K562 (cell line): ENCODE results near the gene LONRF2. TPM values are rescaled to one million over a fixed set of nuclear protein-coding genes. Genes with fewer than 3 reads are reported as not detected.

Source experiments
- ATF1 ChIP-seq, 2 experiments: fragments of 450-650 bp in 1 of 2; IDR thresholded peaks; 2 replicates each; pipeline ENCODE4 v1.6.1; 2016; ENCODE audit warnings: missing compliant biosample characterization in 1 of 2, missing genetic modification characterization in 1 of 2
- GABPB2 ChIP-seq: fragments of 250-450 bp; sonication (Bioruptor Pico); conservative IDR thresholded peaks from 2 replicates; pipeline ENCODE4 v1.5.1; 2021; ENCODE audit warnings: mild to moderate bottlenecking
- HDAC1 ChIP-seq, 2 experiments: fragments of 450-650 bp; IDR thresholded peaks; 2 replicates each; pipeline ENCODE4 v1.6.1; 2016 to 2017; ENCODE audit warnings: inconsistent platforms in 1 of 2, mild to moderate bottlenecking in 1 of 2, moderate library complexity in 1 of 2
- MGA ChIP-seq: fragments of 450-650 bp; IDR thresholded peaks from 2 replicates; pipeline ENCODE4 v1.6.1; 2016; ENCODE audit warnings: mild to moderate bottlenecking, moderate library complexity
- RCOR1 ChIP-seq, 2 experiments: IDR thresholded peaks; 2 replicates each; pipeline ENCODE4 v1.6.1; 2012; ENCODE audit warnings: low read depth in 2 of 2, low read length in 2 of 2, borderline replicate concordance in 1 of 2, improper control_type of control experiment in 1 of 2
- RUNX1 ChIP-seq: sonication (generic); IDR thresholded peaks from 2 replicates; pipeline ENCODE4 v1.6.1; 2016; ENCODE audit warnings: antibody characterized with exemption, low read depth
- ZNF212 ChIP-seq: fragments of 450-650 bp; formaldehyde crosslinking; IDR thresholded peaks from 2 replicates; pipeline ENCODE4 v1.4.0; 2020; ENCODE audit warnings: mild to moderate bottlenecking
- polyA plus RNA-seq, 8 experiments: library from polyadenylated mRNA; depleted of rRNA in 4 of 8; stranded (reverse) in 5 of 8; unstranded in 3 of 8; fragments of >200 nt; fragmentation: Nextera tagmentation in 2 of 8; fragmentation: Illumina TruSeq in 1 of 8; extraction: Ambion mirVana in 2 of 8; extraction: Trizol in 1 of 8; gene quantifications; 2 replicates each; pipeline versions ENCODE4 v1.2.1 to v1.2.3, GENCODE V29; 2011 to 2014; ENCODE audit warnings: inconsistent platforms in 1 of 8, missing spikeins in 1 of 8
- total RNA-seq, 7 experiments: library from RNA; depleted of rRNA in 6 of 7; stranded (reverse); fragments of >200 nt in 6 of 7; fragmentation: Illumina TruSeq in 2 of 7; extraction: Trizol in 2 of 7; gene quantifications; 2 replicates each; pipeline versions ENCODE4 v1.2.1 to v1.2.3, GENCODE V29; 2011 to 2021; ENCODE audit warnings: low replicate concordance in 1 of 7
- TF ChIP-seq, protein P1 (sequence below): fragments of 200-800 bp; sonication (Bioruptor generic); IDR thresholded peaks from 2 replicates; pipeline ENCODE4 v1.6.1; 2016; ENCODE audit warnings: missing genetic modification characterization, missing compliant biosample characterization

Gene LONRF2
- total and polyA plus RNA-seq, 9 of the 15 experiments (the other 6 are each of a cell fraction or from before 2014, with no cell fraction given) = 0.35 to 5.0 (median 2.7) TPM

DNA sequence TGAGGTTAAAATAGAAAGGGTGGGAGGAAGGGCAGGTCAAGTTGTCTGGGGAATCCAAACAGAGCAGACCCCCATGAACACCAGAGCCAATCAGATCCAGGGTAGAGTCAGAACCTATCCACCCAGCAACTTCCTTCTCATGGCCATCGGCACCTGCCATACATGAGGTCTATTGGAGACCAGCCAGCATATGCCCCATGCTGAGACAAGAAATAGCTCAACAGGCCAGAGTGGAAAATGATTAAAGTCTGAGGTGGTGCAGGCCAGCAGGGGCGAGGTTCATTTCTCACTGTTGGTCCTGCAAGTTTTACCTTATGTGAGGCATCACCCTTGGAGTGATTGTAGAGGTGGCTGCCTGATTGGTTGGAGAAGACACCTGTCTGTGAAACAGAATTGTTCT lies 89.2 kb downstream of the LONRF2 start (continued):
- TF ChIP-seq, protein P1, sequence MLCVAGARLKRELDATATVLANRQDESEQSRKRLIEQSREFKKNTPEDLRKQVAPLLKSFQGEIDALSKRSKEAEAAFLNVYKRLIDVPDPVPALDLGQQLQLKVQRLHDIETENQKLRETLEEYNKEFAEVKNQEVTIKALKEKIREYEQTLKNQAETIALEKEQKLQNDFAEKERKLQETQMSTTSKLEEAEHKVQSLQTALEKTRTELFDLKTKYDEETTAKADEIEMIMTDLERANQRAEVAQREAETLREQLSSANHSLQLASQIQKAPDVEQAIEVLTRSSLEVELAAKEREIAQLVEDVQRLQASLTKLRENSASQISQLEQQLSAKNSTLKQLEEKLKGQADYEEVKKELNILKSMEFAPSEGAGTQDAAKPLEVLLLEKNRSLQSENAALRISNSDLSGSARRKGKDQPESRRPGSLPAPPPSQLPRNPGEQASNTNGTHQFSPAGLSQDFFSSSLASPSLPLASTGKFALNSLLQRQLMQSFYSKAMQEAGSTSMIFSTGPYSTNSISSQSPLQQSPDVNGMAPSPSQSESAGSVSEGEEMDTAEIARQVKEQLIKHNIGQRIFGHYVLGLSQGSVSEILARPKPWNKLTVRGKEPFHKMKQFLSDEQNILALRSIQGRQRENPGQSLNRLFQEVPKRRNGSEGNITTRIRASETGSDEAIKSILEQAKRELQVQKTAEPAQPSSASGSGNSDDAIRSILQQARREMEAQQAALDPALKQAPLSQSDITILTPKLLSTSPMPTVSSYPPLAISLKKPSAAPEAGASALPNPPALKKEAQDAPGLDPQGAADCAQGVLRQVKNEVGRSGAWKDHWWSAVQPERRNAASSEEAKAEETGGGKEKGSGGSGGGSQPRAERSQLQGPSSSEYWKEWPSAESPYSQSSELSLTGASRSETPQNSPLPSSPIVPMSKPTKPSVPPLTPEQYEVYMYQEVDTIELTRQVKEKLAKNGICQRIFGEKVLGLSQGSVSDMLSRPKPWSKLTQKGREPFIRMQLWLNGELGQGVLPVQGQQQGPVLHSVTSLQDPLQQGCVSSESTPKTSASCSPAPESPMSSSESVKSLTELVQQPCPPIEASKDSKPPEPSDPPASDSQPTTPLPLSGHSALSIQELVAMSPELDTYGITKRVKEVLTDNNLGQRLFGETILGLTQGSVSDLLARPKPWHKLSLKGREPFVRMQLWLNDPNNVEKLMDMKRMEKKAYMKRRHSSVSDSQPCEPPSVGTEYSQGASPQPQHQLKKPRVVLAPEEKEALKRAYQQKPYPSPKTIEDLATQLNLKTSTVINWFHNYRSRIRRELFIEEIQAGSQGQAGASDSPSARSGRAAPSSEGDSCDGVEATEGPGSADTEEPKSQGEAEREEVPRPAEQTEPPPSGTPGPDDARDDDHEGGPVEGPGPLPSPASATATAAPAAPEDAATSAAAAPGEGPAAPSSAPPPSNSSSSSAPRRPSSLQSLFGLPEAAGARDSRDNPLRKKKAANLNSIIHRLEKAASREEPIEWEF (CRISPR knock-in tag) = no peak
- TF ChIP-seq ZNF212 (CRISPR knock-in tag) (no peak), RUNX1 (no peak), GABPB2 (CRISPR knock-in tag) (no peak), ATF1 (CRISPR knock-in tag; IDR thresholded peaks at IDR 0.05) (no peak), ATF1 (tag; IDR thresholded peaks at IDR 0.05) (no peak), MGA (no peak), HDAC1 (IDR thresholded peaks at IDR 0.05) (no peak), RCOR1 (IDR thresholded peaks at IDR 0.05; ENCODE audit: borderline replicate concordance in 1 of 2, low read depth in 2 of 2, low read length in 2 of 2) (no peak)
